IPS-18c (cell line): ENCODE measurements around the gene PCBP3.
"Not testable (repeated sequence)": the region's sequence is repeated elsewhere in the genome, so short reads cannot be mapped to it uniquely, and the experiment has no call there.

ENCODE experiments used
- H3K4me3 ChIP-seq: 2 replicates; pipeline ENCODE4 v1.7.0; 2013; ENCODE audit warnings: low read depth, mild to moderate bottlenecking, low read length, moderate library complexity; ENCODE audit not compliant: insufficient read depth
- H3K9me3 ChIP-seq: one replicate; pipeline ENCODE4 v1.6.1; 2013; ENCODE audit warnings: mild to moderate bottlenecking, low read length, moderate library complexity; ENCODE audit not compliant: control insufficient read depth, insufficient read depth

The PCBP3 gene

DNA sequence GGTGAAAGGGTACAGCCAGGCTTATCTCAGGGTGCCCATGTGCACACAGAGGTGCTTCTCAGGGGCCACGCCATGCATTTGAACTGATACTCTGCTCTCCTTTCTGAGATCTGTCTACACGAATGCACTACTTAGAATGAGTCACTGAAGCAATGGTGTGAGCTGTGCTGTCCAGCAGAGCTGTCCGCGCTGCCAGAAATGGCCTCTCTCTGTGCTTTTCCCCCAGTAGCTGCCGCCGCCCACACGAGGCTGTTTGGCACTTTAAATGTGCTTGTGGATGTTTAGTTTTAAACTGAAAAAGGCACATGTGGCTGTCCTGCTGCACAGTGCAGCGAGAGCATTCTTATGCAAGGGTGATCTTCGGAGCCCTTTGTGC lies 250.9 kb downstream of the PCBP3 start:
- H3K4me3 ChIP-seq = no peak overlapping the region
- no peaks in the 10 kb centered on the region for H3K9me3 ChIP-seq

DNA sequence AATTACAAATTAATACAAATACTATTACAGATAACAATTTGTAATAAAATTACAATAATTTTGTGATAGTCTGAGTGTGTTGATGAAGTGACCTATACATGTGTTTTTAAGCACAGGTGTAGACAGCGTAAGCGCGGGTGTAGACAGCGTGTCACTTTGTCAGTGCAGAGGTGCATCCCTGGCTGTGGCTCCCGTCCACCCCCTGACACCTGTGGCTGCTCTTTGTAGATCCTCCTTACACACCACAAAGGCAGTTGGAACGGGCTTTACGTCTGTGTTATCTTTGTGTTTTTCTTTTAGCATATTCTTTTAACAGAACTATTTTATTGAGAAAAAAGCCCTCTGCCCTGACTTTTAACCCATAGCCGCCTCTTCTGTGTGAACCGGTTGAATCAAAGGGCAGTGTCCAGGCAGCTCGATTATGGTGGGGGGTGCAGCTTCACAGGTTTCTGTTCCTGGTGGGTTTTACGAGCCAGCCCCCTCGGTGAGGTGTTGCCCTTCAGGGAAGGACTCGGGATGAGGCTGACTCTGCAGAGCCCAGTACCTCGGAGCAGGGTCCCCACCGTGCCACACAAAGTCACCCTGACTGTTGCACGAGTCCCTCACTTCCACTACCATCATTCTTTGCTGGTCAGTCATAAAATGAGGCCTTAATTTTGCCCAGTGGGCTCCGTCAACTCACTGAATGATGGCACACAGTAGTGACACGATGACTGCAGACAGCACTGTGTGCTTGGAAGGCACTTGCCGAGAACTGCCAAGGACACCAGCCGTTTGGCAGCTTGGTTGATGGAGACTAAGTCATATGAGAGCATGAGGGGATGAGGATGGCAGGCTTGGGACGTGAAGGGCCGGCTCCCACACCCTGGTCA lies 251.6 kb downstream of the PCBP3 start:
- Histone ChIP-seq H3K9me3 (no peaks in the 10 kb centered on the region), H3K4me3 (no peak overlapping the region)

- H3K9me3 ChIP-seq = no peaks in the 10 kb centered on the region
- no peak overlapping the region for H3K4me3 ChIP-seq
Observed at GRCh38 chr21:45895778-45896370, 252.3 kb downstream of the PCBP3 start.

DNA sequence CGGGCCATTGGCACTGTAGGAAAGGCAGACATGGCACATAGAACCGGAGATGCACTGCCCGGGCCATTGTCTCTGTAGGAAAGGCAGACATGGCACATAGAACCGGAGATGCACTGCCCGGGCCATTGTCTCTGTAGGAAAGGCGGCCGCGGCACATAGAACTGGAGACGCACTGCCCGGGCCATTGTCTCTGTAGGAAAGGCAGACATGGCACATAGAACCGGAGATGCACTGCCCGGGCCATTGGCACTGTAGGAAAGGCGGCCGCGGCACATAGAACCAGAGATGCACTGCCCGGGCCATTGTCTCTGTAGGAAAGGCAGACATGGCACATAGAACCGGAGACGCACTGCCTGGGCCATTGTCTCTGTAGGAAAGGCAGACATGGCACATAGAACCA lies 252.9 kb downstream of the PCBP3 start:
- not testable (repeated sequence) for H3K4me3 ChIP-seq, H3K9me3 ChIP-seq

DNA sequence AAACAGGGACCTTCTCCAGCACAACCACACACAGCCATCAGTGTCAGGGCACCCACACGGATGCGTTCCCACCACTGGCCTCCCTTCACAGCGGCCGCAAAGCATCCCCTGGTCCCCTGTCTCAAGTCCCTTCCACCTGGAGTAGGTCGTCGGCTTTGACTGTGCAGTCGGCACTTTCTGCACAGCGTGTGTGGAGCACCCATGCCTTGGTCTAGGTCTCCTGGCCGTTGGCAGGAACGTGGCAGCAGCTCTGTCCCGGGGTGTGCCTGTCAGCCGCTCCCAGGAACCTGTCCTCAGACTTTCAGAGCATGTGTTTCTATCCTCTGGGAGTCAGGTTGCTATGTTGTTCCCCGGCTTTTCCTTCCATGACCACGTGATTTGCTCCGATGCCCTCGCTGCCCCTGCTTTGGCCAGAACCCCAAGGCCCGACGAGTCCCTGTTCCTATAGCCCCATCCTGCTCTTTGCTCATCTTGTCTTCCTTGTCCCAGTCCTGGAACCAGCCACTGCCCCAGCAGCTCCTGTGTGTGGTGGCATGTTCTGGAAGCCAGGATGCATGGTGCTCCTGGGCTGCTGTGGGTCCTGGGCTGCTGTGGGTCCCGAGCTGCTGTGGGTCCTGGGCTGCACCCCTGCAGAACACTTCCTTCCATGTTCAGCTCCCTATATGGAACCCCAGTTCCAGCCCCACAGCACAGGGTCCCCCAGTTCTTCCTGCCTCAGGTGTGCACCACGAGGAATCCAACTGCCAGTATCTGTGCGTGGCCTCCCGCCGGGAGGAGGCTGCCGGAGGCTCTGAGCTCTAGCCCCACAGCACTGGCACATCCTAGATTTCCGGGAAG lies 253.9 kb downstream of the PCBP3 start:
- Histone ChIP-seq H3K4me3 (no peak overlapping the region), H3K9me3 (no peaks in the 10 kb centered on the region)

- Histone ChIP-seq H3K9me3 (no peaks in the 10 kb centered on the region), H3K4me3 (no peak overlapping the region)
Observed at GRCh38 chr21:45898028-45898350, 254.5 kb downstream of the PCBP3 start.

GRCh38 chr21:45898781-45899180 lies 255.3 kb downstream of the PCBP3 start:
- Histone ChIP-seq H3K9me3 (no peaks in the 10 kb centered on the region), H3K4me3 (no peak overlapping the region)

- Histone ChIP-seq H3K4me3 (no peak overlapping the region), H3K9me3 (no peaks in the 10 kb centered on the region)
Observed at GRCh38 chr21:45899317-45900033, 255.9 kb downstream of the PCBP3 start.

- no peaks in the 10 kb centered on the region for H3K9me3 ChIP-seq
- H3K4me3 ChIP-seq = no peak overlapping the region
Observed at GRCh38 chr21:45900034-45900868, 256.7 kb downstream of the PCBP3 start.

DNA sequence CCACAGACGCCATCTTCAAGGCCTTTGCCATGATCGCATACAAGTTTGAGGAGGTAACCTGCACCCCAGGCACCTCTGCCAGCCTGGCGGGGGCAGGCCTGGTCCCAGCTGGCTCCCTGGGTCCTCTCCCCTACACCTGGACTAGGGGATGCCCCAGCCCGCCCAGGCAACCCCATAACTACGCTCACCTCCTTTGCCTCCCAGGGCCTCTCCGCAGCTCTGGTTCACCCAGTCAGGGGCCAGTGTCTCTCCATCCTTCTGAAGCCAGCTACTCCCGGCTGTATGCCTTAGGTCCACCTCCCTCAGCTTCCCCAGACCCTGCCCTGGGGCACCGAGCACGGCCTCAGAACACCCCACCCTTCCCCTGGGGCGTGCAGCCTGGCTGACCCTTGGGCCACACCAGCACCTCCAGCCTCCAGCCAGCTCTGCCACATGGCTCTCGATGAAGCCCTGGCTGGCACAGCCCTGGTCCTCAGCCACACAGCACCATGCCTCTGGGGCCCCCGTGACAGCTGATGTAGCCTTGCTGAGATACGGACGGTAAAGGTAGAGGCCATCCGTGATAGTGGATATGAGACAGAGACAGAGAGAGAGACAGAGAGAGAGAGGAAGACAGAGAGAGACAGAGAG lies 257.7 kb downstream of the PCBP3 start:
- no peaks in the 10 kb centered on the region for H3K9me3 ChIP-seq
- no peak overlapping the region for H3K4me3 ChIP-seq

- no peaks in the 10 kb centered on the region for H3K9me3 ChIP-seq
- no peak overlapping the region for H3K4me3 ChIP-seq
Observed at GRCh38 chr21:45902292-45902995, 258.9 kb downstream of the PCBP3 start.

GRCh38 chr21:45905196-45905595 lies 261.7 kb downstream of the PCBP3 start:
- no peak overlapping the region for H3K4me3 ChIP-seq
- no peaks in the 10 kb centered on the region for H3K9me3 ChIP-seq

- Histone ChIP-seq H3K9me3 (no peaks in the 10 kb centered on the region), H3K4me3 (no peak overlapping the region)
Observed at GRCh38 chr21:45906196-45906805, 262.8 kb downstream of the PCBP3 start.

DNA sequence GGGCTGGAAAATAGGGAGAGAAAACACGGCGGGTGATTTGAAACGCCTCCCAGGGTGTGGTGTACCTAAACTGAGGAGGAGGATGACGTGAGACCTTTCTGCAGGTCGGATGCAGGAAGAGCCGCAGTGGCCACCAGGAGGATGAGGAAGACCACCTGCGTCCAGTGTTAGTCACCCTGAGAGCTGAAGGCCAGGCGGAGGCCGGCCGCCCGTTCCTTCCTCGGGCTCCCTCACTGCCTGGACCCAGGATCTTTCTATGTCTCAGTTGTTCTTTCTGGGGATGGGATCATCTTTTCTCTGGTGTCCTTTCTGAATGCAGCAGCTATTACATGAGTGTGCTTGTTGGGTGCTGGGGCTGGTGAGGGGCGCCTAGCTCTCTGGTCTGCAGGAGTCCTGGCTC lies 263.3 kb downstream of the PCBP3 start:
- no peaks in the 10 kb centered on the region for H3K9me3 ChIP-seq
- H3K4me3 ChIP-seq = no peak overlapping the region

DNA sequence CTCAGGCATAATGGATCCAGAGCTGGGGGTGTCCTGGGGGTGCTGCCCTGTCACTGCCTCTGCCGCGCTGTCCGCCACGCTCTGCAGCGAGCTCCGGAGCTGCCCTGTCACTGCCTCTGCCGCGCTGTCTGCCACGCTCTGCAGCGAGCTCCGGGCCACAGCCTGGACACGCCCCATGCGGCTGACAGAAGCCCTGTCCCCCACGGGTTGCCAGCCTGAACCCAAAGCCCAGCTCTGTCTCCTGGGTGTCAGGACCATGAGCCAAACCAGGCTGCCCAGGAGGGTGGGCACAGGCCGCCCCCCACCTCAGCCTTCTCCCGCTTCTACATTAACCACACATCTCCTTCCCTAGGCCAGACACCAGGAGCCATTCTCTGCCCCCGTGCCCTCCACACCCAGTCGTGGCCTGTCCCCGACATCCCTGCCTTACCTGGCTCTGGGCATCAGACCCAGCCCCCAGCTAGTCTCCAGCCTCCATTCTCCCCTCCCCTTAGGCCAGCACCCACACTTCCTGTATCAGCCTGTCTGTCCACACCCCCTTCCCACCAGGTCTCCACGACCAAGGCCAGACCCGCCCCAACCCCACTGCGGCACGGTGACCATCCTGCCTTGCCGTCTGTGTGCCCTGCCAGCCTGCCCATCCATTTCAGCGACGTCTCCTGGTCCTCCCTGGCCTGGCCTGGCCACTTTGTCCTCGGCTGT lies 265.2 kb downstream of the PCBP3 start:
- no peaks in the 10 kb centered on the region for H3K9me3 ChIP-seq
- H3K4me3 ChIP-seq = no peak overlapping the region
